Uterus (tissue), 4 donors: ENCODE results near the gene PIP4K2A. TPM values are rescaled to one million over a fixed set of nuclear protein-coding genes. Genes with fewer than 3 reads are reported as not detected.

Source experiments
- DNase-seq, 2 donors: peaks; one replicate each; pipeline ENCODE4 v3.0.0-alpha.2; 2019 to 2020
- H3K27ac ChIP-seq, 2 donors: fragments of 200-600 bp; sonication (generic); 1 replicate in 1 of 2; 2 replicates in 1 of 2; pipeline ENCODE4 v1.5.1; 2016 to 2018
- H3K27me3 ChIP-seq, 2 donors: fragments of 200-600 bp; sonication (generic); one replicate each; pipeline ENCODE4 v1.5.1; 2018 to 2019; ENCODE audit warnings: control low read depth in 1 of 2
- H3K36me3 ChIP-seq, 2 donors: fragments of 200-600 bp; sonication (generic); one replicate each; pipeline ENCODE4 v1.5.1; 2019; ENCODE audit warnings: control low read depth in 1 of 2
- H3K4me1 ChIP-seq, 2 donors: fragments of 200-600 bp; sonication (generic); one replicate each; pipeline ENCODE4 v1.5.1; 2018 to 2019; ENCODE audit warnings: control low read depth in 1 of 2
- H3K4me3 ChIP-seq, 2 donors: fragments of 200-600 bp; sonication (generic); 1 replicate in 1 of 2; 2 replicates in 1 of 2; pipeline ENCODE4 v1.5.1; 2018 to 2019; ENCODE audit warnings: mild to moderate bottlenecking in 1 of 2
- H3K9me3 ChIP-seq, 2 donors: fragments of 200-600 bp; sonication (generic); one replicate each; pipeline ENCODE4 v1.5.1; 2019; ENCODE audit warnings: control low read depth in 1 of 2
- CTCF ChIP-seq, 4 experiments: fragments of 200-600 bp in 2 of 4; fragments of 450-650 bp in 2 of 4; sonication (generic) in 2 of 4; IDR thresholded peaks; one replicate each; pipeline ENCODE4 v1.5.1; 2016 to 2019; ENCODE audit warnings: antibody characterized with exemption in 4 of 4, mild to moderate bottlenecking in 2 of 4, moderate library complexity in 1 of 4
- POLR2A ChIP-seq, 2 donors: fragments of 450-650 bp; IDR thresholded peaks; one replicate each; pipeline ENCODE4 v1.6.1; 2016; ENCODE audit warnings: antibody characterized with exemption in 2 of 2, mild to moderate bottlenecking in 1 of 2, moderate library complexity in 1 of 2
- intact Hi-C: fragments of 100-400 bp; cut with DNase I; formaldehyde crosslinking; loops from one replicate; pipeline ENCODE4 v1.15.1; 2023; ENCODE audit warnings: low total_unique reads
- total RNA-seq, 4 donors: library from RNA; depleted of rRNA in 3 of 4; stranded (reverse); fragments of >200 nt in 3 of 4; gene quantifications; one replicate each; pipeline versions ENCODE4 v1.1.0 to v1.2.4, GENCODE V29; 2014 to 2023
- donor health status: DM: yes; HTN: yes; CAD: no.

Gene PIP4K2A
- total RNA-seq, 4 donors from 2014 or later = 17.4 to 42.4 (median 22.0) TPM

- Histone ChIP-seq H3K4me1 (peaks cover 0 to 6% of the 10 kb centered on the region in 2 donors), H3K27ac (no peak overlapping the region), H3K4me3 (no peak overlapping the region), H3K36me3 (no peaks in the 10 kb centered on the region), H3K9me3 (no peaks in the 10 kb centered on the region), H3K27me3 (no peaks in the 10 kb centered on the region)
- intact Hi-C loops = no loop called here
- TF ChIP-seq POLR2A (IDR thresholded peaks at IDR 0.05) (no peak), CTCF (IDR thresholded peaks at IDR 0.05) (no peak)
- DNase-seq = no peak
These were observed 23.6 kb downstream of the PIP4K2A start for GRCh38 chr10:22690614-22691431.

- H3K27ac ChIP-seq = no peak overlapping the region
- intact Hi-C loops = no loop called here
- DNase-seq = no peak
- H3K4me3 ChIP-seq = no peak overlapping the region
- H3K27me3 ChIP-seq = no peaks in the 10 kb centered on the region
- peaks cover 0 to 6% of the 10 kb centered on the region in 2 donors for H3K4me1 ChIP-seq
- H3K9me3 ChIP-seq = no peaks in the 10 kb centered on the region
- H3K36me3 ChIP-seq = no peaks in the 10 kb centered on the region
- no peak for TF ChIP-seq POLR2A (IDR thresholded peaks at IDR 0.05)
These were observed 24.2 kb downstream of the PIP4K2A start for GRCh38 chr10:22690158-22690557.

- Histone ChIP-seq H3K27ac (no peak overlapping the region), H3K9me3 (no peaks in the 10 kb centered on the region), H3K27me3 (no peaks in the 10 kb centered on the region), H3K36me3 (no peaks in the 10 kb centered on the region), H3K4me3 (no peak overlapping the region), H3K4me1 (peaks cover 0 to 16% of the 10 kb centered on the region in 2 donors)
- intact Hi-C loops = no loop called here
- TF ChIP-seq POLR2A (IDR thresholded peaks at IDR 0.05) = no peak
- TF ChIP-seq CTCF (IDR thresholded peaks at IDR 0.05) = no peak
- DNase-seq = no peak
These were observed 28.0 kb downstream of the PIP4K2A start for GRCh38 chr10:22686347-22686746.

- H3K27me3 ChIP-seq = no peaks in the 10 kb centered on the region
- intact Hi-C loops = no loop called here
- no peak overlapping the region for H3K27ac ChIP-seq
- TF ChIP-seq POLR2A (IDR thresholded peaks at IDR 0.05) (no peak), CTCF (IDR thresholded peaks at IDR 0.05) (no peak)
- peaks cover 0 to 16% of the 10 kb centered on the region in 2 donors for H3K4me1 ChIP-seq
- no peak for DNase-seq
- H3K4me3 ChIP-seq = no peak overlapping the region
- H3K36me3 ChIP-seq = no peaks in the 10 kb centered on the region
- H3K9me3 ChIP-seq = no peaks in the 10 kb centered on the region
These were observed 28.5 kb downstream of the PIP4K2A start for GRCh38 chr10:22685926-22686325.

GRCh38 chr10:22684699-22685098 is 29.7 kb downstream of the PIP4K2A start:
- Histone ChIP-seq H3K4me1 (peaks cover 0 to 16% of the 10 kb centered on the region in 2 donors), H3K27me3 (no peaks in the 10 kb centered on the region), H3K36me3 (no peaks in the 10 kb centered on the region), H3K4me3 (no peak overlapping the region), H3K27ac (peak overlapping the region in 1 of 2 donors; percentile 46), H3K9me3 (no peaks in the 10 kb centered on the region)
- DNase-seq = no peak
- TF ChIP-seq CTCF (IDR thresholded peaks at IDR 0.05) (no peak), POLR2A (IDR thresholded peaks at IDR 0.05) (no peak)
- intact Hi-C loops = no loop called here
